GM12874 (cell line): ENCODE data around the gene BRD9.

Experiments
- CTCF ChIP-seq: IDR thresholded peaks from 2 replicates; pipeline ENCODE4 v1.5.1; 2011; ENCODE audit warnings: low read depth, mild to moderate bottlenecking, control low read depth, low read length, moderate library complexity; ENCODE audit not compliant: insufficient read depth

Gene BRD9

GRCh38 chr5:882253-883183, 10.1 kb downstream of the BRD9 start:
- TF ChIP-seq CTCF = no peak

- no peak for TF ChIP-seq CTCF
Observed at GRCh38 chr5:881551-881935, 11.1 kb downstream of the BRD9 start.

- TF ChIP-seq CTCF = no peak
Observed at GRCh38 chr5:880816-881550, 11.6 kb downstream of the BRD9 start.

GRCh38 chr5:878125-878524, 14.5 kb downstream of the BRD9 start:
- TF ChIP-seq CTCF = no peak

GRCh38 chr5:876398-877365, 15.9 kb downstream of the BRD9 start:
- TF ChIP-seq CTCF = no peak

- TF ChIP-seq CTCF = no peak
Observed at GRCh38 chr5:875931-876330, 16.7 kb downstream of the BRD9 start.
